Measurements from ENCODE around the gene SUMO3.

The SUMO3 gene

DNA sequence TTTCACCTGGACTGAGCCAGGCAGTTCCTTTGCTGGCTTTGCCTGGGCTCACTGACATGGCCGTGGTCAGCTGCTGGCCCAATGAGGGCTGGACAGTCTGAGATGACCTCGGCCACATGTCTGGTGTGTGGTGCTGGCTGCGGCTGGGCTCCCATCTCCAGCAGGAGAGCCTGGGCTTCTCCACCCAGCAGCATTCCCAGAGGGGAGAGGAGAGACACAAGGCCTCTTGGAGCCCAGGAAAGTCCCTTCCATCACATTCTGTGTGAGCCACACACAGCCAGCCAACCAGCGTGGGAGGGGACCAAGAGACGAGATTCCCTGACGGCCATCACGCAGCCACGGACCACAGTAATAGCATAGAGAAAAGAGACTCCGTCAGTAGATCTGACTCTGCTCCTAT is 21.1 kb upstream of the SUMO3 start:
- DNase-seq: no peak

DNA sequence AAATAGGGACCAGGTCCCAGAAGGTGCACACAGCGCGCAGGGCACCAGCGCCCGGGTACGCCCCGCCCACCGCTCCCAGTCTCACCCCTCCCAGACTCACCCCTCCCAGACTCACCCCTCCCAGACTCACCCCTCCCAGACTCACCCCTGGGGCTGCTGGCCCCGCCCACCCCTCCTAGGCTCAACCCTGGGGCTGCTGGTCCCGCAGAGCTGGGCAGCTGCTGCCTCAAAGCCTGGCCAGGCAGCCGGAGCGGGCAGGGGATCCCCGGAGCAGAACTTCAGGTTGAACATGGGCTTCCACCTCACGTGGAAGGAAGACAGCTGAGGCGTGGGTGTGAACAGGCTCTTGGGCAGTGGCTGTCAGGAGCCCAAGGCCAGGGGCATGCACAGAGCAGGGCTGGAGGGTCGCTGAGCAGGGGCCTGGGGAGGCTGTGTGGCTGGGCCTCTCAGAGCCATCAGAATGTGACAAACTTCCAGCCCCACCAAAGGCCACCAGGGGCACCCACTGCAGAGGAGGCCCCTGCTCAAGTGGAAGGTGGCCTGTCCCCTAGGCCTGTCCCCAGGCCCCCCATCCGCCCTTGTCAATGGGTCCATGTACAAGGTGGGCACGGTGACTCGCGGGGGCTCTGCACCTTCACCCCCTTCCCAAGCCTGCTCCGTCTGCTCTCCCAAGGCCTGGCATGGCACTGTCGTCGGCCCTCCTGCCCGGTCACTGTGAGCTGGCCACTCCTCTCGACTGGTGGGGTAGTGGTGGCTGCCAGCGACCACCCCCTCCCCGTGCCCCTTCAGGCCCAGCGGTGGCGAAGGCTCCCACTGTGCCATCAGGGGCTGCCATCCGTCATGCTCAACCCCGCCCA is 20.4 kb upstream of the SUMO3 start:
- Mint-ChIP-seq H3K4me1 (peaks cover 20% of the 10 kb centered on the region), H3K36me3 (ENCODE audit: low read depth) (no peaks in the 10 kb centered on the region), H3K4me3 (no peak overlapping the region), H3K27me3 (ENCODE audit: low read depth, poor library complexity) (peaks cover 15% of the 10 kb centered on the region), H3K27ac (no peak overlapping the region), H3K9me3 (no peaks in the 10 kb centered on the region)
- no peak for DNase-seq
- TF ChIP-seq, protein P1, sequence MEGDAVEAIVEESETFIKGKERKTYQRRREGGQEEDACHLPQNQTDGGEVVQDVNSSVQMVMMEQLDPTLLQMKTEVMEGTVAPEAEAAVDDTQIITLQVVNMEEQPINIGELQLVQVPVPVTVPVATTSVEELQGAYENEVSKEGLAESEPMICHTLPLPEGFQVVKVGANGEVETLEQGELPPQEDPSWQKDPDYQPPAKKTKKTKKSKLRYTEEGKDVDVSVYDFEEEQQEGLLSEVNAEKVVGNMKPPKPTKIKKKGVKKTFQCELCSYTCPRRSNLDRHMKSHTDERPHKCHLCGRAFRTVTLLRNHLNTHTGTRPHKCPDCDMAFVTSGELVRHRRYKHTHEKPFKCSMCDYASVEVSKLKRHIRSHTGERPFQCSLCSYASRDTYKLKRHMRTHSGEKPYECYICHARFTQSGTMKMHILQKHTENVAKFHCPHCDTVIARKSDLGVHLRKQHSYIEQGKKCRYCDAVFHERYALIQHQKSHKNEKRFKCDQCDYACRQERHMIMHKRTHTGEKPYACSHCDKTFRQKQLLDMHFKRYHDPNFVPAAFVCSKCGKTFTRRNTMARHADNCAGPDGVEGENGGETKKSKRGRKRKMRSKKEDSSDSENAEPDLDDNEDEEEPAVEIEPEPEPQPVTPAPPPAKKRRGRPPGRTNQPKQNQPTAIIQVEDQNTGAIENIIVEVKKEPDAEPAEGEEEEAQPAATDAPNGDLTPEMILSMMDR (IDR thresholded peaks at IDR 0.05): no peak

More for the DNA sequence above, 21.1 kb upstream of the SUMO3 start:
- peaks cover 22% of the 10 kb centered on the region for H3K4me1 Mint-ChIP-seq
- peaks cover 16% of the 10 kb centered on the region for H3K27me3 Mint-ChIP-seq (ENCODE audit: low read depth, poor library complexity)
- no peak overlapping the region for H3K4me3 Mint-ChIP-seq
- H3K9me3 Mint-ChIP-seq: no peaks in the 10 kb centered on the region
- H3K27ac Mint-ChIP-seq: no peak overlapping the region
- TF ChIP-seq, protein P1 (IDR thresholded peaks at IDR 0.05): no peak
- no peaks in the 10 kb centered on the region for H3K36me3 Mint-ChIP-seq (ENCODE audit: low read depth)

DNA sequence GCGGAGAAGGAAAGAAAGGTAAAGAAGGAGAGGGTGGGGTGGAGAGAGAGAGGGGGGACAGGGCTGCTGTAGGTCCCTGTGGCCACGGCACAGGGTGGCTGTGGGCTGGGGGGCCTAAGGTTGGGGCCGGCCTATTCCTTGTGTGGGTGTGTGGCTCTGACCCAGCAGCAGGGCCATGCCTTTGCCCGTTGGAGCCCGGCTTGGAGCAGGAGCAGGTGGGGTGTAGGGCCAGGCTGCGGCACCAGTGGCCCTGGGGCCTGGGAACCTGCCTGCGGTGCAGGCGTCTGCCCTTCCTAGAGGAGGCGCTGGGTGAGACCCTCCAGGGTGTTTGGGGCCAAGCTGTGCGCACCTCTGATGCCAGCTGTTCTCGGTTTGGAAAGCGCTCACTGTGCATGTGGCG is 19.7 kb upstream of the SUMO3 start:
- H3K27ac Mint-ChIP-seq: no peak overlapping the region
- H3K4me1 Mint-ChIP-seq: peaks cover 17% of the 10 kb centered on the region
- TF ChIP-seq, protein P1 (IDR thresholded peaks at IDR 0.05): no peak
- no peaks in the 10 kb centered on the region for H3K9me3 Mint-ChIP-seq
- no peaks in the 10 kb centered on the region for H3K36me3 Mint-ChIP-seq (ENCODE audit: low read depth)
- peaks cover 9% of the 10 kb centered on the region for H3K27me3 Mint-ChIP-seq (ENCODE audit: low read depth, poor library complexity)
- H3K4me3 Mint-ChIP-seq: no peak overlapping the region
- no peak for DNase-seq

DNA sequence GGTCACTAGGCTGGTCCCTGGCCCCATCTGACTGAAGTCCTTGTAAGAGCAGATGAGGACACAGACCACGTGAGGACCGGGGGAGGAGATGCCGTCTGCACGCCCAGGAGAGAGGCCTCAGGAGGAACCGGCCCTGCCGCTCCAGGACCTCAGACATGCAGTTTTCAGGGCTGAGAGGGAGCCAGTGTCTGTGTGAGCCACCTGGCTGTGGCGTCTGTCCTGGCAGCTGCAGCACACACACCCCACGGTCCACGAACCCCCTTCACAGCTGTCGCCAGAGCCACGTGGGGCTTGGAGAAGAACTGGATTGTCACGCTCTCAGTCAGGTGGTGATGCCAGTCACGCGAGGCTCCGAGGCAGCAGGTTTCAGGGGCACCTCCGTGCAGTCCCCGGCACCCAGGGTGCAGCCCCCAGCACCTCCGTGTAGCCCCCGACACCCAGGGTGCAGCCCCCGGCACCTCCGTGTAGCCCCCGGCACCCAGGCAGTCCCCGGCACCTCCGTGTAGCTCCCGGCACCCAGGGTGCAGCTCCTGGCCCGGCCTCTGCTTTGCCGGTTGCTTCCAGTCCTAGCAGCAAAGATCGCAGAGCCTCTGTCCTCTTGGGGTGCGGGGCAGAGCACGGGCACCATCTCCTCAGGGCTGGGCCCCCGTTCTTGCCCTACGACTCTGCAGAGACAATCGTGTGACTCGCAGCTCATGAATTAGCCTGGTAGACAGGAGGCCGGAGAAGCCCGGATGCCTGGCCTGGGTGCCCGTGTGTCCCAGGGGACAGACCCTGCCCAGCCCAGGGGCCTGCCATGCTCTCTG is 19.0 kb upstream of the SUMO3 start:
- no peaks in the 10 kb centered on the region for H3K36me3 Mint-ChIP-seq (ENCODE audit: low read depth)
- H3K9me3 Mint-ChIP-seq: no peaks in the 10 kb centered on the region
- TF ChIP-seq, protein P1 (IDR thresholded peaks at IDR 0.05): no peak
- H3K4me1 Mint-ChIP-seq: peaks cover 17% of the 10 kb centered on the region
- H3K27me3 Mint-ChIP-seq (ENCODE audit: low read depth, poor library complexity): peaks cover 7% of the 10 kb centered on the region
- no peak for DNase-seq
- peak overlapping the region; percentile 29 for H3K27ac Mint-ChIP-seq
- H3K4me3 Mint-ChIP-seq: no peak overlapping the region

DNA sequence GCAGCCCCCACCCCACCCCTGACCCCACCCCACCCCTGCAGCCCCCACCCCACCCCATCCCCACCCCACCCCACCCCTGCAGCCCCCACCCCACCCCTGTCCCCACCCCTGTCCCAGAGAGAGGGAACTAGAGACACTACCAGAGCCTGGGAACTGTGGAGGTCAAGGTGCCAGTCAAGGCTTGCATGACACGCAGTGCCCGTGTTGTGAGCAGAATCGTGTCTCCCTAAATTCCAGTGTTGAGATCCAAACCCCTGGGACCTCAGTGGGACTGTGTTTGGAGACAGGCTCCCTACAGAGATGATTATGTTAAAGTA is 18.4 kb upstream of the SUMO3 start:
- TF ChIP-seq, protein P1 (IDR thresholded peaks at IDR 0.05): no peak
- DNase-seq: no peak
- no peaks in the 10 kb centered on the region for H3K36me3 Mint-ChIP-seq (ENCODE audit: low read depth)
- no peak overlapping the region for H3K4me3 Mint-ChIP-seq
- no peak overlapping the region for H3K27ac Mint-ChIP-seq
- peaks cover 7% of the 10 kb centered on the region for H3K27me3 Mint-ChIP-seq (ENCODE audit: low read depth, poor library complexity)
- H3K4me1 Mint-ChIP-seq: peaks cover 17% of the 10 kb centered on the region
- no peaks in the 10 kb centered on the region for H3K9me3 Mint-ChIP-seq
